ENCODE results near the gene NTN1. TPM values are rescaled to one million over a fixed set of nuclear protein-coding genes. Genes with fewer than 3 reads are reported as not detected.
"Not testable (repeated sequence)": the region's sequence is repeated elsewhere in the genome, so short reads cannot be mapped to it uniquely, and the experiment has no call there.

NTN1 gene
- polyA plus RNA-seq (2013, experiment 1 of 2), result 2.7 TPM
- 3.2 TPM for polyA plus RNA-seq (2013, experiment 2 of 2)

DNA sequence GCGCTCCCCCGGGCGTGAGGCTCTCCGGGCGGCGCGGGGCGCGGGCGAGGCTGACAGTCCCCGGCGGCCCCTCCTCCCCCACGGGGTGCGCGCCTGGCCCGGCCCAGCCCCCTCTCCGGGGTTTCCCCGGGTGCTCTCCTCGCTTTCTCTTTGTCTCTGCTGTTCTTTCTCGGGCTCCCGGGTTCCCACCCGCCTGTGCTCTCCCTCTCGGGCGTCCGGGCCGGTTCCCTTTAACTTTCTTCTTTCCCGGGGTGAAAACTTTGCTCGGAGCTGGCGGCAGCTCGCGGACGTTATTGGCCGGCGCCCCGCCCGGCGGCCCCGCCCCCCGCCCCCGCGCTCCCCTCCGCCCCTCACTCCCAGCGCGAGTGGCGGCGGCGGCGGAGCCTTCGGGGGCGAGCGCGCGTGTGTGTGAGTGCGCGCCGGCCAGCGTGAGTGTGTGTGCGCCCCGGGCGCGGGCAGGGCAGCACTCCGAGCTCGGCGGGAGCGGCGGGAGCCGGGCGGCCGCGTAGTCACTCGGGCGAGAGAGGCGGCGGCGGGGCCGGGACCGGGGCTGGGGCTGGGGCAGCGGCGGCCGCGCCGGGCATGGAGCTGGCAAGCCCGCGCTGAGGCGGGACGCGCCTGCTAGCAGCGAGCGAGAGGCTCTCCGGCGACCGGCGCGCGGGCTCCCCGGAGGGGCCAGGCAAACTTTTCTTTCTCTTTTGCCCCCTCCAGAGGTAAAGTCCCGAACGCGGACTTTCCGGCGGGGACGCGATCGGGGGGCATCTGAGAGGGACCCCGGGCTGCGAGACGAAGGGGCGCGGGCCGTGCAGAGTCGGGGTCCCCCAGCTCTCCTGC lies at the start of gene NTN1:
NTN1 (plus strand) TSS at position 353 of the 834 bp plus-strand sequence. CDS start 864 bp downstream, outside the sequence.
- under 1% methylated on average over 106 of the region's 111 CpGs for whole genome bisulfite sequencing
- Histone ChIP-seq H3K4me1 (ENCODE audit: insufficient read depth, low read length) (peaks cover 30% of the 10 kb centered on the region), H3K9ac (ENCODE audit: low read depth, low read length) (no peak within 1 kb of the TSS)

DNA sequence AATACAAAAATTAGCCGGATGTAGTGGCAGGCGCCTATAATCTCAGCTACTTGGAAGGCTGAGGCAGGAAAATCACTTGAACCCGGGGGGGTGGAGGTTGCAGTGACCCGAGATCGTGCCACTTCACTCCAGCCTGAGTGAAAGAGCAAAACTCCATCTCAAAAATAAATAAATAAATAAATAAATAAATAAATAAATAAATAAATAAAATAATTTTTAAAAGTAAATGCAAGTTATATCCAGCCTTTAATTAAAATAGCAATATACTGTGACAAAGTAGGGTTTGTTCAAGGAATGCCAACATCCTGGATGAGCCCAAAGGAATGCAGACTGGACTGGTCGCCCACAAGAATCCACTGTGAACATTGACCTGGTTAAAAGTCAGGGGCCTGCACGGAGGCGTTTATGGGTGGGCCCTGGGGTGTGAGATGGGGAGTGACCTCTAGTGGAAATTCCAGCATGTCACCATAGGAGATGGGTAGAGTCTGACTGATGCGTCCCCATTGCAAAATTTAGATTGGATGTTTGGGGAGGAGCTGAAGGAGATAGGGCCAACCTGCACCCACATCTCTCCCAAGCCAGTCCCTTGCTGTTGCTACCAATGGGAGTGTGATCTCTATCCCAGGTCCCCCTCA lies 46.1 kb upstream of the NTN1 start:
- H3K27me3 ChIP-seq (ENCODE audit: insufficient read depth, low read length), result no peaks in the 10 kb centered on the region
- no peak overlapping the region for H3K4me3 ChIP-seq (ENCODE audit: low read length)
- H3K9me3 ChIP-seq (ENCODE audit: insufficient read depth, low read depth, low read length), result 0 out of 2 replicates have a peak, but pooled peaks cover 2% of the 10 kb centered on the region
- H3K27ac ChIP-seq (ENCODE audit: low read depth, low read length), result no peak overlapping the region
- no peaks in the 10 kb centered on the region for H3K36me3 ChIP-seq (ENCODE audit: insufficient read depth, low read length)
- no peaks in the 10 kb centered on the region for H3K4me1 ChIP-seq (ENCODE audit: insufficient read depth, low read length)
- no peak overlapping the region for H3K9ac ChIP-seq (ENCODE audit: low read depth, low read length)
- 85% methylated on average over 8 of the region's 9 CpGs for WGBS

More for the DNA sequence above, at the start of gene NTN1:
- Histone ChIP-seq H3K36me3 (ENCODE audit: insufficient read depth, low read length) (no peaks in the 10 kb centered on the region), H3K27ac (ENCODE audit: low read depth, low read length) (no peak within 1 kb of the TSS), H3K27me3 (ENCODE audit: insufficient read depth, low read length) (peaks cover 97% of the 10 kb centered on the region), H3K4me3 (ENCODE audit: low read length) (peak within 1 kb of the TSS; percentile 60), H3K9me3 (ENCODE audit: insufficient read depth, low read depth, low read length) (no peaks in the 10 kb centered on the region)

DNA sequence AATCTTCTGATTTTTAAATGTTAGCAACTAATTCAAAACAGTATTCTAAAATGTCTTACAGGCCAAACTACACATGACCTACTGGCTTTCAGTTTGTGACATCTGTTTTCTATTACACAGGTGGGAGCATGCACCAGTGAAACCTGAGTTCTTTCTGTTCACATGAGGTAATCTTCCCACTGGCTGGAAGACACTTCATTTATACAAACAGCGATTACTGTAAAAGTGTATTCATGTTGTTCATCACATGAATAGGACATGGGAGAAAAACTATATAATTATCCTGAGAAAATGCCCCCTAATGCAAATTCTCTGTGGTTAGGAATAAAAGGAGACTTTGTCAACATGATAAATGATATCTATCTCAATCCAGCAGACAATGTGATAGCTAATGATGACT lies 44.7 kb upstream of the NTN1 start:
- H3K4me3 ChIP-seq (ENCODE audit: low read length), result no peak overlapping the region

DNA sequence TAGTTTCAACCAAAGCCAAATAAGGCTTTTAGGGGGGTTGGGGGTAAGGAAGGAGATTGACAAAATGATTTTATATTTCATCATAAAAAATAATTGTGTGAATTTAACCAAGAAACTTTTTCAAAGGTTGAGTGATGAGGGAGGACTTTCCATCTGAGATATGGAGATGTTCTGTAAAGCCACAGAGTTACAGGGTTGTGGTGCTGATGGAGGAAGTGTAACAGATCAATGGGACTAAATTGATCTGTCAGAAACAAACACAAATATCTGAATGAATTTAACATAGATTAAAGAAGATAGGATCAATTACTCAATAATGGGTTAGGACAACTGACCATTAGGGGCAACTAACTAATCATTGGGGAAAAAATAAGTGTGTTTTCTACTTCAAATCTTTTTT lies 41.6 kb upstream of the NTN1 start:
- no peaks in the 10 kb centered on the region for H3K27me3 ChIP-seq (ENCODE audit: insufficient read depth, low read length)
- no peak overlapping the region for H3K9ac ChIP-seq (ENCODE audit: low read depth, low read length)
- H3K4me3 ChIP-seq (ENCODE audit: low read length), result no peak overlapping the region
- no peaks in the 10 kb centered on the region for H3K36me3 ChIP-seq (ENCODE audit: insufficient read depth, low read length)
- H3K9me3 ChIP-seq (ENCODE audit: insufficient read depth, low read depth, low read length), result no peaks in the 10 kb centered on the region
- H3K4me1 ChIP-seq (ENCODE audit: insufficient read depth, low read length), result no peaks in the 10 kb centered on the region
- no peak overlapping the region for H3K27ac ChIP-seq (ENCODE audit: low read depth, low read length)

More for the DNA sequence above, 44.7 kb upstream of the NTN1 start:
- Histone ChIP-seq H3K36me3 (ENCODE audit: insufficient read depth, low read length) (no peaks in the 10 kb centered on the region), H3K4me1 (ENCODE audit: insufficient read depth, low read length) (no peaks in the 10 kb centered on the region), H3K9ac (ENCODE audit: low read depth, low read length) (no peak overlapping the region), H3K27ac (ENCODE audit: low read depth, low read length) (no peak overlapping the region), H3K27me3 (ENCODE audit: insufficient read depth, low read length) (no peaks in the 10 kb centered on the region), H3K9me3 (ENCODE audit: insufficient read depth, low read depth, low read length) (0 out of 2 replicates have a peak, but pooled peaks cover 1% of the 10 kb centered on the region)
- WGBS, result no CpG with 5 or more reads among the region's 1 CpG

DNA sequence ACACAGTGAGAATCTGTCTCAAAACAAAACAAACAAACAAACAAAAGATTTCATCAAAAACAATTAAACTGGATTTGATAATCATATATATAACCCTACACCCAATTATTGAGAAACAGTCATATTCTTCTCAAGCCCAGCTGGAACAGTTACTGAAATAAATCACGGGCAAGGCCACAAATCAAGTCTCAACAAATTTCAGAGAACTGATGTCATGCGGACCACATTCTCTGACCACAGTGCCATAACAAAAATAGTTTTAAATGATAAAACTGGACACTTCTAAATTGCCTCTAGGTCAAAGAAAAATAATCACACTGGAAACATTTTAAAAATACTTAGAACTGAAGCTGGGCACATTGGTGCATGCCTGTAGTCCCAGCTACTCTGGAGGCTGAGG lies 39.9 kb upstream of the NTN1 start:
- 89% methylated on average over 2 of the region's 2 CpGs for WGBS
- H3K27ac ChIP-seq (ENCODE audit: low read depth, low read length), result no peak overlapping the region

DNA sequence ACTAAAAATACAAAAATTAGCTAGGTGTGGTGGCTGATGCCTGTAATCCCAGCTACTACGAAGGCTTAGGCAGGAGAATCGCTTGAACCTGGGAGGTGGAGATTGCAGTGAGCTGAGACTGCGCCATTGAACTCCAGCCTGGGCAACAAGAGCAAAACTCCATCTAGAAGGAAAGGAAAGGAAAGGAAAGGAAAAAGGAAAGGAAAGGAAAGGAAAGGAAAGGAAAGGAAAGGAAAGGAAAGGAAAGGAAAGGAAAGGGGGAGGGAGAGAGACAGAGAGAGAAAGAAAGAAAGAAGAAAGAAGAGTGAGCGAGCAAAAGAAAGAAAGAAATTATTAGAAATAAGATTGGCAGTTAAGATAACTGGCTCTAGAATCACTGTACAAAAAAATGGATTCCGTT lies 37.1 kb upstream of the NTN1 start:
- H3K9ac ChIP-seq (ENCODE audit: low read depth, low read length); H3K4me1 ChIP-seq (ENCODE audit: insufficient read depth, low read length); H3K9me3 ChIP-seq (ENCODE audit: insufficient read depth, low read depth, low read length); H3K36me3 ChIP-seq (ENCODE audit: insufficient read depth, low read length); H3K27me3 ChIP-seq (ENCODE audit: insufficient read depth, low read length); H3K27ac ChIP-seq (ENCODE audit: low read depth, low read length); H3K4me3 ChIP-seq (ENCODE audit: low read length): not testable (repeated sequence)
- 91% methylated on average over 5 of the region's 5 CpGs for WGBS

More for the DNA sequence above, 39.9 kb upstream of the NTN1 start:
- Histone ChIP-seq H3K9me3 (ENCODE audit: insufficient read depth, low read depth, low read length) (0 out of 2 replicates have a peak, but pooled peaks cover 3% of the 10 kb centered on the region), H3K4me3 (ENCODE audit: low read length) (no peak overlapping the region), H3K4me1 (ENCODE audit: insufficient read depth, low read length) (no peaks in the 10 kb centered on the region), H3K9ac (ENCODE audit: low read depth, low read length) (no peak overlapping the region), H3K36me3 (ENCODE audit: insufficient read depth, low read length) (no peaks in the 10 kb centered on the region), H3K27me3 (ENCODE audit: insufficient read depth, low read length) (no peaks in the 10 kb centered on the region)

- Histone ChIP-seq H3K4me3 (ENCODE audit: low read length) (no peak overlapping the region), H3K9ac (ENCODE audit: low read depth, low read length) (no peak overlapping the region), H3K4me1 (ENCODE audit: insufficient read depth, low read length) (no peaks in the 10 kb centered on the region), H3K27me3 (ENCODE audit: insufficient read depth, low read length) (no peaks in the 10 kb centered on the region), H3K9me3 (ENCODE audit: insufficient read depth, low read depth, low read length) (0 out of 2 replicates have a peak, but pooled peaks cover 3% of the 10 kb centered on the region), H3K36me3 (ENCODE audit: insufficient read depth, low read length) (no peaks in the 10 kb centered on the region), H3K27ac (ENCODE audit: low read depth, low read length) (no peak overlapping the region)
- 92% methylated on average over 4 of the region's 4 CpGs for WGBS
Measured at GRCh38 chr17:8985054-8985701, 36.1 kb upstream of the NTN1 start.

DNA sequence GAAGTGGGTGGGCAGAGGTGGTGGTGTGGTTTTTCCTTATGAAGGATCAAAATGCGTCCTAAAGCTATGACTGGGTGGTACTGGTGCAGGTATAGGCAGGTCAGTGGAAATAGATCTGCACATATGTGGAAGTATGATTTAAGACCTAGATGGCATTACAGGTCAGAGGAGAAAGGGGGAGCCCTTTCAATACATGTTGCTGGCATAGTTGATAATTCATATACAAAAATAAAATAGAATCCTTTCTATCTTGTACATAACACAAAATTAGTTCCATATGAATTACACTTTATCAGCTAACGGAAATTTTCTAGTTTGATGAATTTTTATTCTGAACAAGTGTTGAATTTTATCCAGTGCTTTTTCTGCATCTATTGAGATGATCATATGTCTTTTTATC lies 35.0 kb upstream of the NTN1 start:
- Histone ChIP-seq H3K4me1 (ENCODE audit: insufficient read depth, low read length) (no peaks in the 10 kb centered on the region), H3K9ac (ENCODE audit: low read depth, low read length) (no peak overlapping the region), H3K27me3 (ENCODE audit: insufficient read depth, low read length) (no peaks in the 10 kb centered on the region), H3K9me3 (ENCODE audit: insufficient read depth, low read depth, low read length) (0 out of 2 replicates have a peak, but pooled peaks cover 3% of the 10 kb centered on the region), H3K36me3 (ENCODE audit: insufficient read depth, low read length) (no peaks in the 10 kb centered on the region), H3K4me3 (ENCODE audit: low read length) (no peak overlapping the region), H3K27ac (ENCODE audit: low read depth, low read length) (no peak overlapping the region)
- WGBS, result 100% methylated on average over 1 of the region's 2 CpGs

GRCh38 chr17:8988263-8988935 lies 32.9 kb upstream of the NTN1 start:
- H3K9me3 ChIP-seq (ENCODE audit: insufficient read depth, low read depth, low read length), result not testable (repeated sequence)

DNA sequence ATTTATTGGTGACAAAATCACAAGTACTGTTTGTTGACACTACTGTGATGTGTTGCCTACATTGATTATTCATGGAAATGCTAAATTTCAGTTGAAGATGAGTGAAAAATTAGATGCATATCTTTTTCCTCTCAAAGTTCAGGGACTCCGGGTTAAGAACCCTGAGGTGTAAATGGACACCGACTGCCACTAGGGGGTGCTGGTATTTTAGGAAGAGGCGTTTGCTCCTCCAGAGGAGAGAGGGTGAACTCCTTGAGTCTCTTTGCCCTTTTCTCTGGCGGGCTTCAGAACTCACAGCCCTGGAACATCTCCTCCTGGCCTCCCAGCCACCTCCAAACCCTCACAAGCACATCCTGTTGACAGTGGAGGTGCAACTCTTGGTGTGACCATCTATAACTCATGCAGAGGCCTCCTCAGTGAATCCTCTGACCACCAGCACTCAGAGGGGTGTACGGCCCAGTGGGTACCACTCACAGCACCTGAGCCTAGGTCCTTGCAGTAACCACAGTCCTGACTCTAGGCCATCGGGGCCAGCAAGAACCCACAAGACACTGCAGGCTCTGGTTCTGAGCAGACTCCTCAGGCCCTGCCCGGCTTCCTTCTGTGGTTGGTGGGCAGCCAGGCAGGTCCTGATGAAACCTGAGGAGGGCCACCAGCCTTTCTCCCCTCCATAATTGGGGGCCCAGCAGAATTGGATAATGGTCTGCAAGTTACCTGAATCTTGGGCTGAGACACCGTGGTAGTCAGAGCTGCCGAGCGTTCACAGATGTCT lies 29.6 kb upstream of the NTN1 start:
- H3K27me3 ChIP-seq (ENCODE audit: insufficient read depth, low read length), result no peaks in the 10 kb centered on the region
- no peak overlapping the region for H3K27ac ChIP-seq (ENCODE audit: low read depth, low read length)
- peaks cover 9% of the 10 kb centered on the region; the same call in 1 of the 2 replicates for H3K4me1 ChIP-seq (ENCODE audit: insufficient read depth, low read length)
- H3K36me3 ChIP-seq (ENCODE audit: insufficient read depth, low read length), result no peaks in the 10 kb centered on the region
- WGBS, result 61% methylated on average over 10 of the region's 10 CpGs
- no peak overlapping the region for H3K9ac ChIP-seq (ENCODE audit: low read depth, low read length)
- H3K9me3 ChIP-seq (ENCODE audit: insufficient read depth, low read depth, low read length), result no peaks in the 10 kb centered on the region
- H3K4me3 ChIP-seq (ENCODE audit: low read length), result no peak overlapping the region

More at GRCh38 chr17:8988263-8988935, 32.9 kb upstream of the NTN1 start:
- H3K9ac ChIP-seq (ENCODE audit: low read depth, low read length); H3K27ac ChIP-seq (ENCODE audit: low read depth, low read length); H3K36me3 ChIP-seq (ENCODE audit: insufficient read depth, low read length); H3K4me3 ChIP-seq (ENCODE audit: low read length); H3K4me1 ChIP-seq (ENCODE audit: insufficient read depth, low read length); H3K27me3 ChIP-seq (ENCODE audit: insufficient read depth, low read length): not testable (repeated sequence)
- 93% methylated on average over 2 of the region's 2 CpGs for WGBS

Measured in HUES64 (cell line).